Left ventricle myocardium inferior (tissue), 1 donor: ENCODE data around the gene ST14. TPM values are rescaled to one million over a fixed set of nuclear protein-coding genes. Genes with fewer than 3 reads are reported as not detected.
"Not testable (repeated sequence)": the region's sequence is repeated elsewhere in the genome, so short reads cannot be mapped to it uniquely, and the experiment has no call there.

Experiments
- DNase-seq: peaks from one replicate; pipeline ENCODE4 v3.0.0-alpha.2; 2020
- H3K27ac ChIP-seq: fragments of 200-600 bp; replicated peaks from 2 replicates; pipeline ENCODE4 v1.8.0; 2021
- H3K27me3 ChIP-seq: fragments of 200-600 bp; 2 replicates; pipeline ENCODE4 v1.8.0; 2021; ENCODE audit warnings: low read depth
- H3K36me3 ChIP-seq: fragments of 200-600 bp; 2 replicates; pipeline ENCODE4 v1.8.0; 2021
- H3K4me1 ChIP-seq: fragments of 200-600 bp; 2 replicates; pipeline ENCODE4 v1.8.0; 2021
- H3K4me3 ChIP-seq: fragments of 200-600 bp; 2 replicates; pipeline ENCODE4 v1.8.0; 2021; ENCODE audit warnings: mild to moderate bottlenecking, moderate library complexity
- H3K9me3 ChIP-seq: fragments of 200-600 bp; replicated peaks from 2 replicates; pipeline ENCODE4 v1.8.0; 2021
- intact Hi-C: fragments of 100-400 bp; cut with micrococcal nuclease; formaldehyde crosslinking; loops from one replicate; pipeline ENCODE4 v1.11.0; 2022
- total RNA-seq: library from RNA; stranded (reverse); fragmentation: NEBNext Ultra II Directional; extraction: Animal tissue kit (Norgen Biotek cat#: 25700); gene quantifications from one replicate; pipeline ENCODE4 v1.2.1, GENCODE V29; 2021
- TF ChIP-seq, protein P1 (sequence below): fragments of 200-600 bp; IDR thresholded peaks from 2 replicates; pipeline ENCODE4 v1.8.0; 2021; ENCODE audit warnings: antibody characterized with exemption, mild to moderate bottlenecking, borderline replicate concordance
- donor health status: DM: no; HTN: yes; CAD: no; lungs with severe emphysema.

The ST14 gene
- total RNA-seq, 1 donor from 2014 or later = 1.0 TPM

DNA sequence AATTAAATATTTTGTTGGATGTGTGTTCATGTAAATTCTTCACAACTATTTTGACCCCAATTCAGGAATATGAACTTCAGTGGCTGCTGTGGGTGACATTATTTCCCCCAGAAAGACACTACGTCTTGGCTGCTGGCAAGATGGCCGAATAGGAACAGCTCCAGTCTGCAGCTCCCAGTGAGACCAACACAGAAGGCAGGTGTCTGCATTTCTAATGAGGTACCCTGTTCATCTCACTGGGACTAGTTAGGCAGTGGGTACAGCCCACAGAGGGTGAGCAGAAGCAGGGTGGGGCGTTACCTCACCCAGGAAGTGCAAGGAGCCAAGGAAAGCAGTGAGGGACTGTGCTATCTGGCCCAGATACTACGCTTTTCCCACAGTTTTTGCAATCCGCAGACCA is 89.8 kb downstream of the ST14 start:
- Histone ChIP-seq H3K4me3 (no peak overlapping the region), H3K9me3 (peaks cover 15% of the 10 kb centered on the region), H3K27me3 (no peaks in the 10 kb centered on the region), H3K27ac (no peak overlapping the region), H3K4me1 (peaks cover 29% of the 10 kb centered on the region), H3K36me3 (peaks cover 7% of the 10 kb centered on the region)
- no peak for DNase-seq
- TF ChIP-seq, protein P1, sequence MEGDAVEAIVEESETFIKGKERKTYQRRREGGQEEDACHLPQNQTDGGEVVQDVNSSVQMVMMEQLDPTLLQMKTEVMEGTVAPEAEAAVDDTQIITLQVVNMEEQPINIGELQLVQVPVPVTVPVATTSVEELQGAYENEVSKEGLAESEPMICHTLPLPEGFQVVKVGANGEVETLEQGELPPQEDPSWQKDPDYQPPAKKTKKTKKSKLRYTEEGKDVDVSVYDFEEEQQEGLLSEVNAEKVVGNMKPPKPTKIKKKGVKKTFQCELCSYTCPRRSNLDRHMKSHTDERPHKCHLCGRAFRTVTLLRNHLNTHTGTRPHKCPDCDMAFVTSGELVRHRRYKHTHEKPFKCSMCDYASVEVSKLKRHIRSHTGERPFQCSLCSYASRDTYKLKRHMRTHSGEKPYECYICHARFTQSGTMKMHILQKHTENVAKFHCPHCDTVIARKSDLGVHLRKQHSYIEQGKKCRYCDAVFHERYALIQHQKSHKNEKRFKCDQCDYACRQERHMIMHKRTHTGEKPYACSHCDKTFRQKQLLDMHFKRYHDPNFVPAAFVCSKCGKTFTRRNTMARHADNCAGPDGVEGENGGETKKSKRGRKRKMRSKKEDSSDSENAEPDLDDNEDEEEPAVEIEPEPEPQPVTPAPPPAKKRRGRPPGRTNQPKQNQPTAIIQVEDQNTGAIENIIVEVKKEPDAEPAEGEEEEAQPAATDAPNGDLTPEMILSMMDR = no peak
- intact Hi-C loops = no loop called here

DNA sequence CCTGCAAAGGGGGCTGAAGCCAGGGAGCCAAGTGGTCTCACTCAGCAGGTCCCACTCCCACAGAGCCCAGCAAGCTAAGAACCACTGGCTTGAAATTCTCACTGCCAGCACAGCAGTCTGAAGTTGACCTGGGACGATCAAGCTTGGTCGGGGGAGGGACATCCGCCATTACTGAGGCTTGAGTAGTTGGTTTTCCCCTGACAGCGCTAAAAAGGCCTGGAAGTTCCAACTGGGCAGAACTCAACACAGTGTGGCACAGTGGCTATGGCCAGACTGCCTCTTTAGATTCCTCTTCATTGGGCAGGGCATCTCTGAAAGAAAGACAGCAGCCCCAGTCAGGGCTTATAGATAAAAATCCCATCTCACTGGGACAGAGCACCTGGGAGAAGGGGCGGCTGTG is 90.3 kb downstream of the ST14 start:
- H3K4me3 ChIP-seq, intact Hi-C loops, H3K27ac ChIP-seq, DNase-seq, H3K27me3 ChIP-seq, H3K36me3 ChIP-seq: not testable (repeated sequence)
- Histone ChIP-seq H3K9me3 (peaks cover 15% of the 10 kb centered on the region), H3K4me1 (peaks cover 29% of the 10 kb centered on the region)

DNA sequence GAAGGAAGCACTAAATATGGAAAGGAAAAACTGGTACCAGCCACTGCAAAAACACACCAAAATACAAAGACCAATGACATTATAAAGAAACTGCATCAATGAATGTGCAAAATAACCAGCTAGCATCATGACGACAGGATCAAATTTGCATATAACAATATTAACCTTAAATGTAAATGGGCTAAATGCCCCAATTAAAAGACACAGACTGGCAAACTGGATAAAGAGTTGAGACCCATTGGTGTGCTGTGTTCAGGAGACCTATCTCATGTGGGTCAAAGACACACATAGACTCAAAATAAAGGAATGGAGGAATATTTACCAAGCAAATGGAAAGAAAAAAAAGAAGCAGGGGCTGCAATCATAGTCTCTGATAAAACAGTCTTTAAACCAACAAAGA is 92.2 kb downstream of the ST14 start:
- H3K27me3 ChIP-seq, H3K27ac ChIP-seq, DNase-seq, intact Hi-C loops, H3K36me3 ChIP-seq, H3K4me3 ChIP-seq: not testable (repeated sequence)
- H3K4me1 ChIP-seq = peaks cover 13% of the 10 kb centered on the region
- peaks cover 15% of the 10 kb centered on the region for H3K9me3 ChIP-seq

Other genes with a start within 250 kb of the ST14 start
- 5.4 TPM for gene PRDM10, start 156.9 kb upstream of the ST14 start, total RNA-seq
- gene APLP2, start 89.9 kb upstream of the ST14 start, total RNA-seq = 325 TPM
- gene ZBTB44, start 155.1 kb downstream of the ST14 start, total RNA-seq = 40.5 TPM